Neutrophil (primary cell): ENCODE measurements around the gene KNCN.

Experiments used
- H3K27ac ChIP-seq: fragments of 200-600 bp; sonication (generic); 2 replicates; pipeline ENCODE4 v1.5.1; 2016; ENCODE audit warnings: mild to moderate bottlenecking, moderate library complexity
- H3K27me3 ChIP-seq: fragments of 200-600 bp; sonication (generic); 2 replicates; pipeline ENCODE4 v1.6.0; 2016; ENCODE audit warnings: mild to moderate bottlenecking
- H3K36me3 ChIP-seq: fragments of 200-600 bp; sonication (generic); 2 replicates; pipeline ENCODE4 v1.5.1; 2017
- H3K4me1 ChIP-seq, 2 experiments: fragments of 200-600 bp in 1 of 2; sonication (generic) in 1 of 2; 1 replicate in 1 of 2; 2 replicates in 1 of 2; pipeline versions ENCODE4 v1.5.1 to v1.6.1; 2013 to 2016; ENCODE audit warnings: low read depth in 1 of 2, low read length in 1 of 2, mild to moderate bottlenecking in 1 of 2, moderate library complexity in 1 of 2; ENCODE audit not compliant: control insufficient read depth in 1 of 2, insufficient read depth in 1 of 2
- H3K4me3 ChIP-seq, 2 experiments: fragments of 200-600 bp in 1 of 2; sonication (generic) in 1 of 2; 1 replicate in 1 of 2; 2 replicates in 1 of 2; pipeline ENCODE4 v1.5.1; 2013 to 2016; ENCODE audit warnings: low read depth in 1 of 2, low read length in 1 of 2, mild to moderate bottlenecking in 1 of 2, moderate library complexity in 1 of 2
- H3K9me3 ChIP-seq: fragments of 200-600 bp; sonication (generic); 2 replicates; pipeline ENCODE4 v1.5.1; 2016
- CTCF ChIP-seq: fragments of 200-600 bp; sonication (generic); IDR thresholded peaks from 2 replicates; pipeline ENCODE4 v1.5.1; 2016; ENCODE audit warnings: antibody characterized with exemption

KNCN gene

GRCh38 chr1:46554236-46554596, 2.8 kb upstream of the KNCN start:
- Histone ChIP-seq H3K9me3 (no peaks in the 10 kb centered on the region), H3K27me3 (peaks cover 24% of the 10 kb centered on the region), H3K36me3 (peaks cover 27% of the 10 kb centered on the region), H3K4me1 (no peaks in the 10 kb centered on the region), H3K4me3 (no peak overlapping the region), H3K27ac (no peak overlapping the region)
- TF ChIP-seq CTCF = no peak

- Histone ChIP-seq H3K36me3 (peaks cover 20% of the 10 kb centered on the region), H3K9me3 (no peaks in the 10 kb centered on the region), H3K27ac (no peak overlapping the region), H3K27me3 (peaks cover 26% of the 10 kb centered on the region), H3K4me3 (no peak overlapping the region), H3K4me1 (no peaks in the 10 kb centered on the region)
- no peak for TF ChIP-seq CTCF
These were observed 2.1 kb upstream of the KNCN start for GRCh38 chr1:46553506-46553905.

- Histone ChIP-seq H3K4me1 (no peaks in the 10 kb centered on the region), H3K9me3 (no peaks in the 10 kb centered on the region), H3K4me3 (no peak overlapping the region), H3K36me3 (peaks cover 11% of the 10 kb centered on the region), H3K27me3 (peaks cover 26% of the 10 kb centered on the region), H3K27ac (no peak overlapping the region)
- no peak for TF ChIP-seq CTCF
These were observed 1.1 kb upstream of the KNCN start for GRCh38 chr1:46552357-46553237.

- H3K27me3 ChIP-seq = peaks cover 39% of the 10 kb centered on the region
- no peaks in the 10 kb centered on the region for H3K4me1 ChIP-seq
- no peaks in the 10 kb centered on the region for H3K36me3 ChIP-seq
- H3K9me3 ChIP-seq = no peaks in the 10 kb centered on the region
- H3K27ac ChIP-seq = no peak overlapping the region
- no peak overlapping the region for H3K4me3 ChIP-seq
- no peak for TF ChIP-seq CTCF
These were observed 656 bp downstream of the KNCN start for GRCh38 chr1:46550751-46551231.

- H3K9me3 ChIP-seq = no peaks in the 10 kb centered on the region
- peaks cover 48% of the 10 kb centered on the region for H3K27me3 ChIP-seq
- no peak for TF ChIP-seq CTCF
- no peaks in the 10 kb centered on the region for H3K36me3 ChIP-seq
- H3K4me1 ChIP-seq = no peaks in the 10 kb centered on the region
- no peak overlapping the region for H3K27ac ChIP-seq
- H3K4me3 ChIP-seq = no peak overlapping the region
These were observed 1.5 kb downstream of the KNCN start for GRCh38 chr1:46549697-46550681.
